Measurements from ENCODE around the gene PKHD1.

- TF ChIP-seq POLR2A (IDR thresholded peaks at IDR 0.05), result no peak
- TF ChIP-seq CTCF (IDR thresholded peaks at IDR 0.05), result no peak
These were observed 94.5 kb downstream of the PKHD1 start for GRCh38 chr6:51992876-51993275.

Data from heart left ventricle (tissue), 13 donors.